SJSA1 (cell line): ENCODE data around the gene PRM2. TPM values are rescaled to one million over a fixed set of nuclear protein-coding genes. Genes with fewer than 3 reads are reported as not detected.

Experiments used
- DNase-seq, 2 experiments: peaks; one replicate each; pipeline ENCODE4 v3.0.0-alpha.2; 2015 to 2020; ENCODE audit warnings: low spot score in 2 of 2, low read depth in 1 of 2
- H3K27ac ChIP-seq: fragments of 250-450 bp; sonication (Bioruptor Pico); 2 replicates; pipeline ENCODE4 v1.5.1; 2020; ENCODE audit warnings: mild to moderate bottlenecking, moderate library complexity
- H3K27me3 ChIP-seq: fragments of 250-450 bp; sonication (Bioruptor Pico); replicated peaks from 2 replicates; pipeline ENCODE4 v1.5.1; 2020; ENCODE audit warnings: mild to moderate bottlenecking, moderate library complexity
- H3K36me3 ChIP-seq: fragments of 250-450 bp; sonication (Bioruptor Pico); 2 replicates; pipeline ENCODE4 v1.5.1; 2020; ENCODE audit warnings: mild to moderate bottlenecking
- H3K4me1 ChIP-seq: fragments of 250-450 bp; sonication (Bioruptor Pico); replicated peaks from 2 replicates; pipeline ENCODE4 v1.6.1; 2021; ENCODE audit warnings: mild to moderate bottlenecking
- H3K4me3 ChIP-seq: fragments of 250-450 bp; sonication (Bioruptor Pico); 2 replicates; pipeline ENCODE4 v1.5.1; 2020; ENCODE audit warnings: mild to moderate bottlenecking
- H3K9me3 ChIP-seq: fragments of 250-450 bp; sonication (Bioruptor Pico); replicated peaks from 2 replicates; pipeline ENCODE4 v1.5.1; 2020; ENCODE audit warnings: mild to moderate bottlenecking
- total RNA-seq: library from RNA; depleted of rRNA; stranded (reverse); fragments of >200 nt; shearing (Covaris generic); gene quantifications from 2 replicates; pipeline ENCODE4 v1.2.3, GENCODE V29; 2014

The PRM2 gene
- total RNA-seq, 1 experiment from 2014 or later, result not detected

DNA sequence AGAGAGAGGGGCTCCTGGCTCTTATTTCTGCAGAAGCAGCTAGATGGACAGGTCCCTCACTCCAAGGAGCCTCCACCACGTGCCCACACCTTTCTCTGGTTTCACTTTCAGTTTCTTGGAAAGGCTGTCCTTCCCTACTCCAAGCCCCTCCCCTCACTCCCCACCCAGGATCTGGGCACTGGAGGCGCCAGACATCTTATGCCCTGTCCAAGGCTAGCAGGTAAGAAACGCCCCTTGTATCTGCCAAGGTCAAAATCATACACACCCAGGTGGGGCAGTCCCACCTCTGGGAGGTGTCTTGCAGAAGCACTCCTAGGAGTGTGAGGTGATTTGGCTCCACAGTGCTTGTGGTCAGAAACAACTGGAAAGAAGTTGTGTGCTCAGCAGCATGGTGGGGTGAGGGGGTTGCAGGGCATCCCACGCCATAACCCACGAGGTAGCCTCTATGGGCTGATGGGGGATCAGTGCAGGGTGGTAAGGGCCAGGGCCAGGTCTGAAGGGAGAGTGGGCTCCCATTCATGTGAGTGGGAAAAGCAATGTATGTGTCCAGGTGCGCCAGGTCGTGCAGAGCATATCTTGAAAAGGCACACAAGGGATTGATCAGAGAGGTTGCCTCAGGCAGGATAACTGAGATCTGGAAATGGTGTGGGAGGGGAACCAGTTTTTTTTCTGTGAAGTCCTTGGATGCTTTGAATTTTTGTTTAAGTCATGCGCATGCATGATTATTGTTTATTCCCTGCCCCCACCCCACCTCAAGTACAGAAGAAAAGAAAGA is 36.6 kb upstream of the PRM2 start:
- peak overlapping the region; percentile 85 for H3K27ac ChIP-seq
- no peaks in the 10 kb centered on the region for H3K36me3 ChIP-seq
- H3K9me3 ChIP-seq, result no peaks in the 10 kb centered on the region
- no peaks in the 10 kb centered on the region for H3K27me3 ChIP-seq
- peak; percentile 77 to 90 for DNase-seq
- H3K4me1 ChIP-seq, result peaks cover 88% of the 10 kb centered on the region
- no peak overlapping the region for H3K4me3 ChIP-seq

DNA sequence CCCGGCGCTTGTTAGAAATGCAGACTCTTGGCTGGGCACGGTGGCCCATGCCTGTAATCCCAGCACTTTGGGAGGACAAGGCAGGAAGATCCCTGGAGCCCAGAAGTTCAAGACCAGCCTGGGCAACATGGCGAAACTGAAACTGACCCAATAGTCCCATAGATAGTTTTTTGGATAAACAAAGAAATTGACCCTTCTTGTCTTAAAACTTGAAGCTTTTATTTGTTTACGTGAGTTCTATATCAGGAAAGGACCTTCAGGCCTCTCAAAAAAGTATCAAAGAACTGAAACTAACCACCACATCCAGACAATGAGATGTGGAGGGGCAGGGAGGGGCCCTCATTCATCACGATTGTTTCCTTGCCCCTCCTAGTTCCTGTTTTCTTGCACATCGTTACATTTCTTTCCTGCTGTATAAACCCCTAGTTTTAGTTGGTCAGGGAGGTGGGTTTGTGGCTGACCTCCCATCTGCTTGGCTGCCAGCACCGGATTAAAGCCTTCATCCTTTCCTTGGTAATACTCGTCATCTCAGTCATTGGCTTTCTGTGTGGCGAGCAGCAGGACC is 34.8 kb upstream of the PRM2 start:
- Histone ChIP-seq H3K9me3 (no peaks in the 10 kb centered on the region), H3K4me1 (peaks cover 72% of the 10 kb centered on the region)

DNA sequence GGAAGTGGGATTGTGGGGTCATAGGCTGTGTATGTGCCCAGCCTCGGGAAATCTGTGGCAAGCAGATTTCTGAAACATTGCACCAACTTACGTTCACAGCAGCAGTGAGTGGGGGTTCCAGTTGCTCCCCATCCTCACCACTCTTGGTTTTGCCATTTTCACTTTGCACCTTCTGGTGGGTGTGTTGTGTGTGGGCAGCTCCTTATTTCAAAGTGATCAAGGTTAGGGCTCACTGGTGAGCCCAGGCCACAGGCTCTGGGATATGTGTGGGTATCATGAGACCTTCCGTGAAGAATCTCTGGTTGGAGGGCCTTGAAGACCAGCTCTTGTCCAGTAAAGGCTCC is 34.3 kb upstream of the PRM2 start:
- no peak for DNase-seq
- no peaks in the 10 kb centered on the region for H3K36me3 ChIP-seq

More for the DNA sequence above, 34.8 kb upstream of the PRM2 start:
- Histone ChIP-seq H3K4me3 (no peak overlapping the region), H3K27me3 (no peaks in the 10 kb centered on the region), H3K27ac (peak overlapping the region; percentile 69), H3K36me3 (no peaks in the 10 kb centered on the region)
- peak in 1 of 2 experiments; percentile 85 for DNase-seq

DNA sequence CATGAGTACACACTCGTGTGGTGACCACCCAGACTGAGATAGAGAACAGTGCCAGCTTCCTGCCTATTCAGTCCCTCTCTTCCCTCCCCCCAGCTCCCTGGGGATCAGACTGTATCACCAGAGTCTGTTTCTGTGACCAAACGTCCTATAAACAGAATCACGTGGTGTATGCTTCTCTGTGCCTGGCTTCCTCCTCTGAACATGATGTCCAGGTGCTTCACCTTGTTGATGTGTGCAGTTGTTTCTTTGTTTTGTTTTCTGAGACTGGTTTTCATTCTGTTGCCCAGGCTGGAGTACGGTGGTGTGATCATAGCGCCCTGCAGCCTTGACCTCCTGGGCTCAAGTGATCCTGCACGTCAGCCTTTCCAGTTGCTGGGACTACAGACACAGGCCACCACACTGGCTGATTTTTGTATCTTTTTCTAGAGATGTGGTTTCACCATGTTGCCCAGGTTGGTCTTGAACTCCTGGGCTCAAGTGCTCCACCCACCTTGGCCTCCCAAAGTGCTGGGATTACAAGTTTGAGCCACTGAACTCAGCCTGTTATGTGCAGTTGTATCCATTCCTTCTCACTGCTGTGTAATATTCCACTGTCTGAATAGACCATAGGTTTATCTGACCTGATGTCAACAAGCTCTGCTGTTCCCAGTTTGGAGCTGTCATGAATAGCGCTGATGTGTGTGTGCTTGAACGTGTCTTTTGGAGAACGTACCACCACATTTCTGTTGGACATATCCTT is 33.8 kb upstream of the PRM2 start:
- H3K4me1 ChIP-seq, result peaks cover 63% of the 10 kb centered on the region
- no peaks in the 10 kb centered on the region for H3K9me3 ChIP-seq
- no peaks in the 10 kb centered on the region for H3K36me3 ChIP-seq
- H3K27ac ChIP-seq, result peak overlapping the region; percentile 69
- H3K4me3 ChIP-seq, result no peak overlapping the region
- DNase-seq, result peak; percentile 94 to 98
- H3K27me3 ChIP-seq, result no peaks in the 10 kb centered on the region

More for the DNA sequence above, 34.3 kb upstream of the PRM2 start:
- H3K4me1 ChIP-seq, result peaks cover 67% of the 10 kb centered on the region
- H3K9me3 ChIP-seq, result no peaks in the 10 kb centered on the region
- no peak overlapping the region for H3K4me3 ChIP-seq
- peak overlapping the region; percentile 69 for H3K27ac ChIP-seq
- H3K27me3 ChIP-seq, result no peaks in the 10 kb centered on the region

DNA sequence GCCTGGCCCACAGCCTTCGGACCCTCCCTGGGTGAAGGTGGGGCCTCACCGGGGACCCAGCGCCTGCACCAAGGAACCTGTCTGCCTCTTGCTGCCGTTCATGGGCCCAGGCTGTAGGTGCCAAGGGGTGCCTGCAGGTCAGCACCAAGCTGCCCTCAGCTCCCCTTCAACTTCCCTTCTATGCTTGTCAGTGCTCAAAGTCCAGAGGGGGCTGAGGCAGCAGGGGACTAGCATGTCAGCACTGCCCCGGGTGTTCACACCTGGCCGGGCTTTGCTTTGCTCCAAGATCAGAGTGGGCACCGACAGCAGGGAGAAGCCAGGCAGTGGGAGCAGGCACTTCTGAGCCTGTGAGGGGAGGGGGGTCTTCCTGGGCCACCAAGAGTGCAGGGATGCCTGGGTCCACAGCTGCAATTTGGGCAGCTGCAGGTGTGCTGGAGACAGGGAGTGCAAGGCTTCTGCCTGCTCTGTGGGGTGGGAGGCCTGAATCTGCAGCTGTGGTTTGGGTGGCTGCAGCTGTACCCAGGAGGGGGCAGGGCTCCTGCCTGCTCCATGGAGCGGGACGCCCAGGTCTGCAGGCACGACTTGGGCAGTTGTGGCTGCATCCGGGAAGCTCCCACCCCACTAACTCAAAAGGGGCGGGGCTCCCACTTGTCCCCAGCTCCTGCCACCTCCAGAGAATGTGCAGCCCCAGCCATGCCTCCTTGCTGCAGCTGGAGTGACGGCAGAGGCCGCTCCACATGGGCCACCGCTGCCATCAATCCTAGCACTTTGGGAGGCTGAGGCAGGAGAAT is 32.4 kb upstream of the PRM2 start:
- no peaks in the 10 kb centered on the region for H3K9me3 ChIP-seq
- DNase-seq, result no peak
- no peak overlapping the region for H3K27ac ChIP-seq

DNA sequence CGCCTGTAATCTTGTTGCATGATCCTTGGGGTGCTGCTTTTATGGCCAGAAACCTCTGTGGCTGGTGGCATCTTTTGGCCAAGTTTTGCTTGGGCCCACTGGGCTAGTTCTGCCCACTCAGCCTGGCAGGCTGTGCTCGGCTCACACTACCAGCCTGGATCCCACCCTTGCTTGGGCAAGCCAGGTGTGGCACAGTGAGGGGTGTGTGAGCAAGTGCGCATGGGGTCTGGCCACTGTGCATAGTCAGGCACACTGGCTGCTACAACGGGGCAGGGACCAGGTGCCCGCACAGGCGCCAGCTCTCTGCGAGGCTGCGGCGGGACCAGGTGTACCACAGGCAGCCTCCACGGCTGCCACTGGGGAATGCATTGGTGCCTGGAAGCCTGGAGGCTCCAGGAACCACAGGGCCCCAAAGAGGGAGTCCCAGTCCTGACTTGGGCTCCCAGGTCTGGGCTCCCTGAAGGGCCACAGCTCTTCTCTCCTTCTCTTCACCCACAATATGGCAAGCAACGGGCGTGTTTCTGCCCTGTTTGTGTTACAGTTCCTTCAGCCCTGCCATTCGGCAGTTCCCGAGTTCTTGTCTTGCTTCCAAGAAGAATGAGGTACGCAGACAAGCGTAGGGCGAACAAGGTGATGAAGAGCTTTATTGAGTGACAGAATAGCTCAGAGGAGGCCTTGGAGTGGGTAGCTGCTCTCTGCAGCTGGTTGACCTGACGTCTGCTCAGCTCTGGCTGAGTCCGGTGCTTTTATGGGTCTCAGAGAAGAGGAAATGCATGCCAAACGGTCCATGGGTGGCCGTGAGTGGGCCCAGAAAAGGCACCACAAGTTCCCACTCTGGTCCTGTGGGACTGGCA is 31.6 kb upstream of the PRM2 start:
- no peak overlapping the region for H3K27ac ChIP-seq
- DNase-seq, result no peak
- H3K4me3 ChIP-seq, result no peak overlapping the region
- no peaks in the 10 kb centered on the region for H3K36me3 ChIP-seq
- H3K27me3 ChIP-seq, result no peaks in the 10 kb centered on the region
- H3K9me3 ChIP-seq, result no peaks in the 10 kb centered on the region
- peaks cover 50% of the 10 kb centered on the region for H3K4me1 ChIP-seq

More for the DNA sequence above, 32.4 kb upstream of the PRM2 start:
- Histone ChIP-seq H3K4me3 (no peak overlapping the region), H3K27me3 (no peaks in the 10 kb centered on the region), H3K36me3 (no peaks in the 10 kb centered on the region), H3K4me1 (peaks cover 55% of the 10 kb centered on the region)

DNA sequence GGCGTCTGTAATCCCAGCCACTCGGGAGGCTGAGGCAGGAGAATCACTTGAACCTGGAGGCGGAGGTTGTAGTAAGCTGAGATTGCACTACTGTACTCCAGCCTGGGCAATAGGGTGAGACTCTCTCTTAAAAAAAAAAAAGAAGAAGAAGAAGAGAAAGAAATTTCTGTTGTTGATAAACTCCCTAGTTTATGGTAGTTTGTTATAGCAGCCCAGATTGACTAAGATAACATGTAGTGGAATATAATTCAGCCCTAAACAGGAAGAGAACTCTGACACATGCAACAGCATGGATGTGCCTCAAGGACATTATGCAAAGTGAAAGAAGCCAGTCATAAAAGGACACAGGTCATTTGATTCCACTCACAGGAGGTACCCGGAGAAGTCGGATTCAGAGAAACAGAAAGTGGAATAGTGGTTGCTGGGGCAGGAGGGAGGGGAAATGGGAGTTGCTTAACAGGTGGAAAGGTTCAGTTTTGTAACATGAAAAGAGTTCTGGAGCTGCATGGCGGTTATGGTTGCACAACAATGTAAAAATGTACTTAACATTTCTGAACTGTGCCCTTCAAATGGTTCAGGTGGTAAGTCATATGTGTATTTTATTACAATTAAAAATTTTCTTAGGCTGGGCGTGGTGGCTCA is 30.8 kb upstream of the PRM2 start:
- Histone ChIP-seq H3K36me3 (no peaks in the 10 kb centered on the region), H3K9me3 (no peaks in the 10 kb centered on the region), H3K4me1 (peaks cover 46% of the 10 kb centered on the region), H3K27me3 (no peaks in the 10 kb centered on the region), H3K4me3 (no peak overlapping the region), H3K27ac (no peak overlapping the region)
- DNase-seq, result no peak

DNA sequence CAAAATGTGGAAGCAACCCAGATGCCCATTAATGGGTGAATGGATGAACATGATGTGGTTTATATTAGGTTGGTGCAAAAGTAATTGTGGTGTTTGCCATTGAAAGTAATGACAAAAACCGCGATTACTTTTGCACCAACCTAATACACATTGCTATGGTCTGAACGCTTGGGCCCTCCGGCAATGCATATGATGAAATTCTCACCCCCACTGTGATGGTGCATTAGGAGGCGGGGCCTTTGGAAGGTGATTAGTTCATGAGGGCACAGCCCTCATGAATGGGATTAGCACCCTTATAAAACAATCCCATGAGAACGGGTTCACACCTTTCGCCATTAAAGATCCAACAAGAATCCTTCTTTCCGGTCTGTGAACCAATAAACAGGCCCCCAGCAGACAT is 30.1 kb upstream of the PRM2 start:
- no peaks in the 10 kb centered on the region for H3K36me3 ChIP-seq
- H3K9me3 ChIP-seq, result no peaks in the 10 kb centered on the region
- H3K4me3 ChIP-seq, result no peak overlapping the region
- H3K27ac ChIP-seq, result no peak overlapping the region
- no peak for DNase-seq
- H3K27me3 ChIP-seq, result no peaks in the 10 kb centered on the region
- H3K4me1 ChIP-seq, result peaks cover 46% of the 10 kb centered on the region

DNA sequence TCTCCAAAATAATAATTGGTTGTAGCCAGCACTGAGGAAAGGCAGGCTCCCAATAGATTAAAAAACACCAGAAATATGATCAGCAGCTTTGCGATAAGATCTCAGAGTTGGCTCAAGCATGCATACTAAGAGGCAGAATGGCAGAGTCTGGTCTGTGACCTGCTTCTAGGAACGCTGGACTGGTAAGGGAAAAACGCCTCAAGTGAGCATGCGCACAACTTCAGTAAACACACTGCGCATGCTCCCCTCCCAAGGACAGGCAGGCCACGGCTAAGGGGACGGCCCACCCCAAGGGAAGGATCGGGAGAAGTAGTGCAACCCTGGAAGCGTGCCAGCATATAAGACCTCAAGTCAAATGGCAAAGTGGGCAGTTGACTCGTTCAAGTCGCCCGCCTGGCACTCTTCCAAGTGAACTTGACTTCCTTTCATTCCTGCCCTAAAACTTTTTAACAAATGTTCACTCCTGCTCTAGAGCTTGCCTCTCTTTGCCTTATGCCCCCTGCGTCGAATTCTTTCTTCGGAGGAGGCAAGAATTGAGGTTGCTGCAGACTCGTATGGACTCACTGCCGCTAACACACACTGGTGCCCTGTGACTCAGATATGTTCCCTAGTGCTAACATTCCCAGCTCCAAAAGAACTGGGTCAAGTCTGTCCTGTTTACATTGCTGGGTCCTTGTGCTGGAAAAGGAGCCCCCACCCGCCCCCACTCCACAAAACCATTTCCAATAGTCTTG is 27.3 kb upstream of the PRM2 start:
- H3K4me3 ChIP-seq, result no peak overlapping the region
- no peaks in the 10 kb centered on the region for H3K36me3 ChIP-seq
- no peaks in the 10 kb centered on the region for H3K9me3 ChIP-seq
- H3K4me1 ChIP-seq, result peaks cover 18% of the 10 kb centered on the region
- DNase-seq, result no peak
- no peak overlapping the region for H3K27ac ChIP-seq
- no peaks in the 10 kb centered on the region for H3K27me3 ChIP-seq

DNA sequence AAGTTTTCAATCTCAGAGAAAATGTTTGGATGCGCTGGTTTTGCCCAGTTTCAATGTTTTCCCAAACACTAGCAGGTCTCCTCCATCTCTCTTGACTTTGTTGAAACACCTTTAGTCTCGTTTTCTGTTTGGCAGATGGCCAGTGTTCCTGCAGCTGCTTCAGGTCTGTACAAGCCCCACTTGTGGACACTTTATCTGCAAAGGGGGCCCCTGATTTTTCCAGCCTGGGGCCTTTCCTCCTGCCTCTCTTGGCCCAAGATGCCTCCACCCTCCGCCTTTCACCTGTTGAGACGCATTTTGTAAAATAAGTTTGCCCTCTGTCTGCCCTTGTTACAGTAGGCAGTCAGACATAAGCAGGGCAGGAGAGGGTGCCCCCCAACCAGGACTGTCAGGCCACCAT is 26.7 kb upstream of the PRM2 start:
- Histone ChIP-seq H3K27ac (no peak overlapping the region), H3K4me3 (no peak overlapping the region), H3K27me3 (no peaks in the 10 kb centered on the region), H3K36me3 (no peaks in the 10 kb centered on the region), H3K4me1 (peaks cover 18% of the 10 kb centered on the region), H3K9me3 (no peaks in the 10 kb centered on the region)
- DNase-seq, result no peak

DNA sequence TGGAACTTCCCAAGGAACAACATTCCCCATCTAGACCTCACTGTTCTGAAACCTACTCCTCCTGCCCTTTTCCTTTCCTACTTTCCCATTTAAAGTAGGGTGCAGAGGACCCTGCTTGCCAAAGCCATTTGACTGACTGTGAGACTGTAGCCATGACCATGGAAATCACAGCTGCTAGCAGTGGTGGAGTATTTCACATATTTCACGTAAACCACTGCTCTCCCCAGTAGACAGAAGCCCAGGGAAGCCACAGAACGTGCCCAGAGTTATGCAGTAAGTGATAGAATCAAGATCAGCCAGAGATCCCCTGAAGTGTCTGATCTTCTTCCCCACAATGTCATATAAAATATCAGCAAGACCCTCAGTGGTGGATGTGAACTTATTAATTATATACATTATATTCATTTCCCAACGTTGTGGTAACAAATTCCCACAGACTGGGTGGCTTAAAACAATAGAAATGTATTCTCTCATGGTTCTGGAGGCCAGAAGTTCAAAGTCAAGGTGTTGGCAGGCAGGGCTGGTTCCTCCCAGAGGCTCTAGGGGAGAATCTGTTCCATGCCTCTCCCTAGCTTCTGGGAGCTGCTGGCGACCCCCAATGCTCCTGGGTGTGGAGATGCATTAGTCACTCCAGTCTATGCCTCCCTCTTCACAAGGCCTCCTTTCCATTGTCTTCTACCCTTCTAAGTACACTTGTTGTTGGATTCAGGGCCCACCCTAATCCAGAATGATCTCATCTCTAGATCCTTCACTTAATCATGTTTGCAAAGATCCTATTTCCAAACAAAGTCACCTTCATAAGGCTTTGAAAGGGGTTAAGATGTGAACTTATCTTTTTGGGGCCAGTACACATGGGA is 25.6 kb upstream of the PRM2 start:
- Histone ChIP-seq H3K4me1 (peaks cover 29% of the 10 kb centered on the region), H3K27ac (no peak overlapping the region), H3K27me3 (no peaks in the 10 kb centered on the region), H3K36me3 (no peaks in the 10 kb centered on the region), H3K4me3 (no peak overlapping the region), H3K9me3 (no peaks in the 10 kb centered on the region)
- no peak for DNase-seq
